HG03045 (cell line): ENCODE data around the gene RPL31.
A peak's percentile ranks its signal among the peaks of the same experiment; 100 is the strongest.

Experiments
- ATAC-seq: cut with Tn5 transposase; IDR thresholded peaks from one replicate; pipeline ENCODE4 v1.9.1; 2021; ENCODE audit warnings: mild to moderate bottlenecking, moderate library complexity; ENCODE audit not compliant: unreplicated experiment

Gene RPL31

DNA sequence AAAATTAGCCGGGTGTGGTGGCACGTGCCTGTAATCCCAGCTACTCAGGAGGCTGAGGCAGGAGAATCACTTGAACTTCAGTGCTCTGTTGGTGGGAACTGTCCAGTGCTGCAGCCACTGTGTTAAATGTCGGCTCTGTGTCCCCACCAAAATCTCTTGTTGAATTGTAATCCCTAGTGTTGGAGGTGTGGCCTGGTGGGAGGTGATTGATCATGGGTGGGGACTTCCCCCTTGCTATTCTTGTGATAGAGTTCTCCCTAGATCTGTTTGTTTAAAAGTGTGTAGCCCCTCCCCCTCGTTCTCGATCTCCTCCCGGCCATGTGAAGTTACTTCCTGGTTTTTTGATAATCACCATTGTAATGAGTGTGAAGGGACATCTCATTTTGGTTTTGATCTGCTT, 9.8 kb upstream of the RPL31 start:
- ATAC-seq: no peak

DNA sequence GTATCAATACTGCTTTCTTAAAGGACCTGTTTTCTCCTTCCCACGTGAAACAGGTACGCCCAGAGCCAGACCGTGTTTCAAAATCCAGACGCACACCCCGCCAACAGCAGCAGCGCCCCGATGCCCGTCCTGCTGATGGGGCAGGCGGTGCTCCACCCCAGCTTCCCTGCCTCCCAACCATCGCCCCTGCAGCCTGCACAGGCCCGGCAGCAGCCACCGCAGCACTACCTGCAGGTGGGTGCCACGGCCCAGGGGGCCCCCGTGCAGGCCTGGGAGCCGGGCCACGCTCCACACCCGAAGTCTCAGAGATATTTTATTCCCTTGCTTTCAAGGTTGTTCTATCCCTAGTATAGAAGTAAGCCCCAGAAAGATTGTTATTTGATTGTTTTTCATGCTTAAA, 8.8 kb upstream of the RPL31 start:
- no peak for ATAC-seq

DNA sequence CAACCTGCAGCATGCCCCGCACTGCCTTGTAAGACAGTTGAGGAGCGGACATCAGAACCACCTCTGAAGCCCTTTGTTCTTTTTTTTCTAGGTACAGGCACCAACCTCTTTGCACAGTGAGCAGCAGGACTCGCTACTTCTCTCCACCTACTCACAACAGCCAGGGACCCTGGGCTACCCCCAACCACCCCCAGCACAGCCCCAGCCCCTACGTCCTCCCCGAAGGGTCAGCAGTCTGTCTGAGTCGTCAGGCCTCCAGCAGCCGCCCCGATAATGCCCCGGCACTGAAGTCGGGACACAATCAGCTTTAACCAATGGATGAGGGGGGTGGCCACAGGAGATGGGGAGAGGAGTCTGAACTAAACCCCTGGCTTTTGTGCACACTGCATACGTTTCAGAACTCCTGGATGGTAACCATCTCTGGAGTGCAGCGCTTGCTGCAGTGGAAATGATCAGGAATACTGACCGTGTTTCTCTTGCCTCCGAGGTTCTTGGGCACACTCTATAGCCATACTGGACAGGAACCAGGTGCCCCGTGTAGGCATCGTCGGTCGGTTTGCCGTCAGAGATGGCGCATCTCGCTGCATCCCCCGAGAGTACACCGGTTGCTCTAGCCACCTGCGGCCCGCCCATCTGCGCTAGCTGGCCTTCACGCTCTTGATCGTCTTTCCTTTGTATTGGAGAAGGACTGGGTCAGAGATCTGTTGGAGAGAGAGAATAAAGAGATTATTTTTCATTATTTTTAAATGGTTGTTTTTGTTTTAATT, 6.6 kb upstream of the RPL31 start:
- no peak for ATAC-seq

DNA sequence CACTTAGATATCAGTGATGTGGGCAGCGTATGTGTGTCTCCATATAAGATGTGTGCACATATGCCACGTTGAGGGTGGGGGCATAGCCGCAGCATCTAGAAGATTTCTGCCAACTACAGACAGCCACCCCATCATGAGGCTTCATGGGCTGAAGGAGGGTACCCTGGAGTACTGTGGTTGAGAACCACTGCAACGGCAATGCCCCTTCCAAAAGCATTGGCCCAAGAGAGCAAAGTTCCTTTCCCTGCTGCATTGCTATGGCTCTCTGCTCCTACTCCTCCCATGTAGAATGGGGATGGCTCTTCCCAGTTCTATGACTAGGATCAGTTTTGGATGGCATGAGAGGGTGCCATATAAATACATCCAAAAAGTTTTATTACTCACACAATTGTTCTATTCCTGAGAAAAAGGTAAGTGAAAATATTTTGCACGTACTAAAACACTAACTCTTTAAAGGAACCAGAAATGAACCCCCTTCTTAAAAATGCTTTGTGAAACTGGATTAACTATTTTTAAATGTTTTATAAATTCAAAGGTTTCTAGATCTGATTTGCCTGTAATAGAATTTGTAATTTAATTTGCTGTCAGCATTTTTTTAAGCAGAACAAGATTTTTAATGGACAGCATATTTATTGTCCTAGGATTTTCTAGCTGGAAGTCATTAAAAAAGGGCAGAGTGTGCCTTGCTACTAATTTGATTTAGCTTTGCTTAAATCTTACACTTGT, 4.4 kb upstream of the RPL31 start:
- ATAC-seq: no peak

DNA sequence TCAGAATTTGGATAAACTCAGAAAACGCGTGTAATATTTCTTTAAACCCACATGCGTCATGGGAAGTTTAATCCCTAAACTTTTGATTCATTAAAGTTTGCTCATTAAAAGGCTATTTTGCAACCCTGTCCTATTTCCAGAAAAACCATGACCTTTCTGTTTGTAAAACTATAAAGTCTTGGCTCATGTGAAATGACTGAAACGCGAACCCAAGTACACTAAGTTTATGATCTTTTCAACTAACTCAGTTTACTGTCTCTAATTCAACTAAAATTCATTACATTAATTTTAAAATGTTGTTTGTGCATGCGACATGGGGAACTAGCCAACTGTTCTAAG, 3.9 kb upstream of the RPL31 start:
- ATAC-seq: no peak

DNA sequence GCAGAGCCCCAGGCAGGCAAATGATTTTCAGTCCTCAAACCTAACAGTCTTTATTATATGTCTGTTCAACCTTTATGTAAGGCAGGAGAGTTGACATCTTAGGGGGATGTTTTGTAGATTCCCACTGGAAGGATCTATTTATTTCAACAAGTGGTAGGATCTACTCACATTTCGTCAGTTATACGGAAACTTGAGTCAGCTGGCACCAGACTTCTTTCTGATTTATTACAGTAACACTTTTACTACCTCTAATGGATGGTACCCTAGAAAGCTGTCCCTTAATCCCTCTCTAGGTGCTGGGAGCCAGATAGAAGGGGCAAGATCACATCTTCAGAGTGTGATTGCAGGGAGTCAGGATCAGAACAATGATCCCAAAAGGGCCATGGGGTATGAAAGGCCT, 2.1 kb upstream of the RPL31 start:
- no peak for ATAC-seq

DNA sequence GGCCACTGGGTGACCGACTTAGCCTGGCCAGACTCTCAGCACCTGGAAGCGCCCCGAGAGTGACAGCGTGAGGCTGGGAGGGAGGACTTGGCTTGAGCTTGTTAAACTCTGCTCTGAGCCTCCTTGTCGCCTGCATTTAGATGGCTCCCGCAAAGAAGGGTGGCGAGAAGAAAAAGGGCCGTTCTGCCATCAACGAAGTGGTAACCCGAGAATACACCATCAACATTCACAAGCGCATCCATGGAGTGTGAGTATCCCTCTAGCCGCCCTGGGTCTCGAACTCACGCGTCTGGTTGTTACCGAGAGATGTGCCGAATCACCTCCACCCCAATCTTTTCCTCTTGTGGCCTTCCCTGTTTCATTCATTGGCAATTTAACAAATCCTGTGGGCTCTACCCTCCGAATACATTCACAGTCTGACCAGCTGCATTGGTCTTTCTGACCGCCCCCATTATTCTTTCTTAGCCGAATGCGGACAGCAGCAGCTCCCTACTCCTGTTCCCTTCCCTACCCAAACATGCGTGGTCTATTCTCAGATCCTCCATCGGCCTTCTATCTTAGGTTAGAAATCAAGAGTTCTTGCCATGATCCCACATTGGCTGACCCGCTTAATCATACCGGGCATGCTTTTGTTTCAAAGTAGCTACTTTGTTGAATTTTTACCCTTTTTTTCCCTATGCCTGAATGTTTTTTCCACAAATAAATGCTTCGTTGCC, 631 bp downstream of the RPL31 start:
- ATAC-seq: peak; percentile 4

DNA sequence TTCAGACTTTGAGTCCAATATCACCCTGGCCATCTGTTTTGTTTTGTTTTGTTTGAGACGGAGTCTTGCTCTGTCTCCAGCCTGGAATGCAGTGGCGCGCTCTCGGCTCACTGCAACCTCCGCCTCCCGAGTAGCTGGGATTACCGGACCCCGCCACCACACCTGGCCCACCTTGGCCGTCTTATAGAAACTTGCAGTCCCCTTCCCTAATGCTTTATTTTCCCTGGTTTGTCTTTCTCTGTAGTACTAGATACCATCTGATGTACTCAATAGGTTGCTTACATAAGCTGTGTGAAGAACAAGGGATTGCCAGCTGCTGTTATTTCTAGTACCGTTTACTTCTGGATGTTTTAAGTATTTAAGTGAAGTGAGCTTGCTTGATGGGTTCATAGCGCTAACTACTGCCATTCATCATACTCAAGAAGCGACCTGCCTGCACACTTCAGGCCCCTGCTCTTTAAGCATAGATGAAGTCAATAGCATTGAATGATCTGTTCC, 1.2 kb downstream of the RPL31 start:
- ATAC-seq: no peak

DNA sequence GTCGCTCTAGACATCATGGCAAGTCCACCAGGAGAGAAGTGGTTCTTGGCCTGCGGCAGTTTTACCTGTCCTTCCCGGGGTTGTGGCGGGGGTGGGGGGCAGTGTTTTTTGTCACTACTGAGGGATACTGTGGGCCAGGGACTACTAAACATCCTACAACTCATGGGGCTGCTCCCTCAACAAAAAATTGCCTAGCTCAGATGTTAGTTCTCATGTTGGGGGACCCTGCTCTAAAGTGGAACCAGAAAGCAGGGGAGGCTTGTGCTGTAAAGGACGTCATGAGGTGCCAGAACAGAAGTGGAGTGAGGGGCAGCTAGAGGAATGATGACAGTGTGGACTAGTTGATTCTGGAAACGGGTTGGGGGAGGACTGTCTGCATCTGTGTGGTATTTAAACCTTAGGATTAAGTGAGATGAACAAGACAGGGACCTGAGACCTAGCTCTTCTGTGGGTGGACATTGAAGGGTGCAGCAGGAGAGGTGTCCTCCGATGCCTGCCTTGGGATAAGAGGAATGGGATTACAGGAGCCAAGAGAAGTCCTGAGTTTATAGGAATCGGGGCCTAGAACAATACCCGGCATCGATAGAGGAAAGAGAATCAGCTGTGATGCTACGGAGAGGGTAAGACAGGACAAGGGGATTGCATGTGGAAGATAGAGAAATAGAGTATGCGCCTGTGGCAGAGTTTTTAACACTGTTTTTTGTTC, 2.7 kb downstream of the RPL31 start:
- ATAC-seq: no peak

DNA sequence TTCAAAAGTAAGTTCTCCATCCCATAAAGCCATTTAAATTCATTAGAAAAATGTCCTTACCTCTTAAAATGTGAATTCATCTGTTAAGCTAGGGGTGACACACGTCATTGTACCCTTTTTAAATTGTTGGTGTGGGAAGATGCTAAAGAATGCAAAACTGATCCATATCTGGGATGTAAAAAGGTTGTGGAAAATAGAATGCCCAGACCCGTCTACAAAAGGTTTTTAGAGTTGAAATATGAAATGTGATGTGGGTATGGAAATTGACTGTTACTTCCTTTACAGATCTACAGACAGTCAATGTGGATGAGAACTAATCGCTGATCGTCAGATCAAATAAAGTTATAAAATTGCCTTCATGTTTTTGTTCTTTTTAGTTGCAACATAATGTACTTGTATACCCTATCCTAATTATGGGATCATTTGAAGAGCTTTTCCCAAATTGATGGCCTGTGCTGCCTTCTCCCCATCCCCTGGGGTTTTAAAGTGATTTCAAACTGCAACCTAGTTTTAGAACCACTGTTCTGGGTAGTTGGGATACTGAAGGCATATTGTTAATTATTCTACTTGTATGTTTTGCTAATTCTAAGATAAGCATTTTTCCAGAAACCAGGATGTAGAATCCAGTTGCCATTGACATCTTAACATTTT, 4.1 kb downstream of the RPL31 start:
- ATAC-seq: no peak

DNA sequence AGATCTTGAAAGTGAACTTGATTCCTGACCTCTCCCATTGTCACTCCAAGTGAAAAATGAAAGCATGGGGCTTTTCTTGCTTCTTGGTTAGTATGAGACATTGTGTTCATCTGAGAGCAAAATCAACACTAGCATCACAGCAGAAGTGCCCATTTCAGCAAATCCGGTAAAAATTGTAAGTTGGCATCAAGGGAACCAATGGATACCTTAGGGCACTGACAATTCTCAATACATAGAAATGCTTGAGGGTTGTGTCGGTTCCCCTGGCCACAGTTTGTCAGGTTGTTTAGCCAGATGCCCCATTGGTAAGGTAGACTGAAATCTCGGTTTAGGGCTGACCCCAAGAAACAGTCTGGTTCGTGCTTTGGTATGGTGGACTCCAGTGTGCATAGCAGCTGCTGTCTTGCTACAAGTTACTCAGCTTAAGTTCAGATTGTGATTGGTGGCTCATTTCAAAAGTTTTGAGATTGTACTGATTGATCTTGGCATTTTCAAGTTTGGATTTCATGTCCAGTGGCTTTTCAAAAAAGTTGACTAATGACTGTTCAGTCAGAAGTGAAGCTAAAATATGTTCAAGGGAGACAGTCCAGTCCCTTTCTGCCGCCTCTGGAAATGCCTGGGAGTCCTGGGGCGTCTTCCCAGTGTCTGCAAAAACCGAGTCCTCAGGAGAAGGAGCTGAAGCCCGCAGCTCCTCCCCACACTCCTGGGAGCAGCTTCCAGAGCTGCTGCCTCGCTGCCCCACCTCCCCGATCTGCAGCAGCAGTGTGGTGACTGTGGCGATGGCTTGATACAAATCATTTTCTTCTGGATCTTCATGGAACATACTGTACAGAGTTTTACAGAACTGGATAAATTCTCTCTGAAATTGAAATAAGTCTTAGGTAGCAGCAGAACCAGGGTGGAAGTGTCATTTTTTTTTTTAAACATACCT, 5.6 kb downstream of the RPL31 start:
- ATAC-seq: no peak

DNA sequence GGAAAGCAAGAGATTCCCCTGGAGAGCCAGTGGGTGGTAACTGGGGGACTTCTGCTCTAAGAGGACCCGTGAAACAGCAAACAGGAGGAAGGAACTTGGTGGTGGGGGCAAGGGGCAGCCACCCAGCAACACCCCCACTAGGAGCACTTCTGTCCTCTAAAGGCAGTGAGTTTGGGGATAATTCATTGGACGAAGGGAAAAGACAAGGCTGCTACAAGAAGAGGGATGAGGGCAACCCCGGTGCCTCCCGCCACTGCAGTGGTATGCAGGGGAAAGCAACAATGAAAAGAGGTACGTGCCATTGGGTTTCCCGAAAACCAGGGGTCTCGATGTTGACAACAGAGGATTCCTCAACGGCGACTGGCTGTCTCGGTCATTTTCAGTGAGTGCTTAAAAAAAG, 9.1 kb downstream of the RPL31 start:
- no peak for ATAC-seq

DNA sequence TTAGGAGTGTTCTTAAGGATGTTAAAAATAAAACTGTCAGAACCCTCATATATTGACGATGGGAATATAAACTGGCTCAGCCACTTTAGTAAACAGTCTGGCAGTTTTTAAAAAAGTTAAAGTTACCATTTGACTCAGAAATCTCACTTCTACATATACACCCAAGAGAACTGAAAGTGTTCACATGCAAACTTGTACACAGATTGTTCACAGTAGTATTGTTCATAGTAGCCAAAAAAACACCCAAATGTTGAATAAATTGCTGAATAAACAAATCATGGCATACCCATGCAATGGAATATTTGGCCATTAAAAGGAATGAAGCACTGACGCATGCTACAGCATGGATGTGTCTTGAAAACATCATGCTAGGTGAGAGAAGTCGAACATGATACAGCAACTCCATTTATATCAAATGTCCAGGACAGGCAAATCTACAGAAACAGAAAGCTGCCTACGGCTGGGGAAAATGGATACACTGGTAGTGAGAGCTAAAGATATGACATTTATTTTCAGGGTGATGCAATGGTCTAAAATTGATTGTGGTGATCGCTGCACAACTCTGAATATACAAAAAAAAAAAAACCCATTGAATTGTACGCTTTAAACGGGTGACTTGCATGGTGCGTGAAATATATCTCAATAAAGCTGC, 10.1 kb downstream of the RPL31 start:
- ATAC-seq: peak; percentile 83

DNA sequence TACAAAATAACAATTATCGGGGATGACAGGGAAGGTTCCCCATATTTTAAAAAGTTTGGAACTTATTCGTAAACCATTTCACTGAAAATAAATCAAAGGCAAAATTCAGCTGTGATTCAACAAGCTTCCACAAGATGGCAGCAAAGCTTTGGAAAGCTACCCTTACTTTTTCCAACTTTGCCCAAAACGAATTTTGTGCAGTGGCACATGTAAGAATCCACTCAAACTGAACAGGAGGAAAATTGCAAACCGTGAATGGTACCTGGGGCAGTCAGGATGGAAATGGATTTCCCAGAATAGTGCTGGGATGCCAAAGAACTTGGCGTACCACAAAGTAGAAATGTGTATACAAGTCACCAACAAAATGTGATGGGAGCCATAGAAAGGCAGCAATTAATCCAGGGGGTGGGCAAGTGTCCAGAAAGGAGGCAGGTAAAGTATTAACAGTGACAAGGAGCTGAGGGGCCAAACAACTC, 10.7 kb downstream of the RPL31 start:
- ATAC-seq: no peak

DNA sequence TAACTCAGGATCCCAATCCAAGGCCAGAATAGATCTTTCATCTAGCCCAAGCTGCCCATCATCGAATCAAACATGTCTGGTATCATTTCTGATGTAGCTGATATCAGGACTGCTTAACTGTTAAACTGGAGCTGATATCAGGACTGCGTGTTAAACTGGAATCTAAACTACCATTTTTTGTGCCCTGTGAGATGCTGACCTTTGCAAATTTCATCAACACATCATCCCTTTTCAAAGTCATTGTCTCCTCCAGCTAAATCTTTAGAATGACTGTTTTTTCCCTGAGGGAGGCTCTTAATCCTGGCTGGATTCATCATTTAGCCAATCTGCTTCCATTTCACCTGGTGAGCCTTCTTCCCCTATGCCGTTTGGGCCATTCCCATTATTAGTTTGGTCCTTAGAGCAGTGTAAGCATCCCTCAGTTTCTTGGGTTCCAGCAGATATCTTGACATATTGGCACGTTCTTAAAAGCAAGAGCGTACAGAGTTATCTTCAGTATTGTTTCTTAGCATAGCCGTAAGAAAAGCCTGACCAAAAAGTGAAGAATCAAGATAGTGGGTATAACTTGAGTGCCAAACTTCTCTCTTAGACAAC, 12.3 kb downstream of the RPL31 start:
- ATAC-seq: no peak

DNA sequence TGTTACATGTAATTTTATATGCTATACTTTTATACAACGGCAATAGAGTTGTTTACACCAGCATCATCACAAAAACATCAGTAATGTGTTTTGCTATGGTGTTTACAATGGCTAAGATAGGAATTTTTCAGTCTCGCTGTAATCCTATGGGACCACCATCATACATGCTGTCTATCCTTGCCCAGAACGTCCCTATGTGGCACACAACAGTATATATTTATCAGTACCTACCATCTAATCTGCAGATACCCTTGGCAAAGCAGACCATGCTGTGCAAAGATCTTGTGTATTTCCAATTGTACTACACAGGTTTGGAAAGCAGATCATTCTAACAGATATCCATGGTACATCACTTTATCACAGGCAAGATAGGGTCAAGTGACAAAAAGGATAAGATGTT, 15.3 kb downstream of the RPL31 start:
- no peak for ATAC-seq

DNA sequence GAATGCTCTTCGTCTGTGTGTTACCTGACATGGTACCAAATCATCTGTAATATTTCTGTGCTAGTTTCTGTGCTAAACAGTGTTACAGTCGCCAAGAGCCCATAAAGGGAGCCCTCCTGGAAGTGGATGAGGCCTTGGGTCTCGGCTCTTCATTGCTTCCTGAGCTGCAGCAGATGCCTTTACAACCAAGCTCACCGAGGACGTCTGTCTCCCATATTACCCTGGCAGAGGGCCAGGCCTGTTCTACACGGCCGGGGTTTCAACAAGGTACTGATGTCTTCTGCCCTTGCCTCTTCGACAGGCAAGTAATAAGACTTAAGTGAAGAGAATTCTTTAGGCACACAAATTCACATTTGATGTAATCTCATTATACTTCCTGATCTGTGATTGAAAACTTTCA, 16.8 kb downstream of the RPL31 start:
- ATAC-seq: no peak

DNA sequence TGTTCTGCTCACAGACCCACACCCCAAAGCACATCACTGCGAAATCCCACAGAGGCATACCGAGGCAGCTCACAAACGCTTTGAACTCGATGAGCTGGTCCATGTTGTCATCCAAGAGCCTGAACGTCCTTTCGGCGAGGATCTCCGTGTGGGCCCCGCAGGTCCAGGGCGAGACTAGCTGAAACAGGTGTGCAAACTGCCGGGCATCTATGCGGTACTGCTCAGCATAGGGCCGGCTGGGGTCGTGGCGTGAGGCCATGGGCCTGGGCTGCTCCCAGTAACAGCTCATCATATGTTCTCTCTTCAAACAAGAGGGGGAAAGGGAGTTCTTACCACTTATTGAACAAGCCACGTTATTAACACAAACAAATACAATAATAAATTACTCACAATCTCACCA, 20.1 kb downstream of the RPL31 start:
- ATAC-seq: no peak
